IPS-20b (cell line): ENCODE measurements around the gene MEGF11.
A peak's percentile ranks its signal among the peaks of the same experiment; 100 is the strongest.
"Not testable (repeated sequence)": the region's sequence is repeated elsewhere in the genome, so short reads cannot be mapped to it uniquely, and the experiment has no call there.

ENCODE experiments used
- H3K27ac ChIP-seq: one replicate; pipeline ENCODE4 v1.5.1; 2013; ENCODE audit warnings: low read length
- H3K27me3 ChIP-seq: 2 replicates; pipeline ENCODE4 v1.6.1; 2013; ENCODE audit warnings: mild to moderate bottlenecking, low read length, inconsistent platforms; ENCODE audit not compliant: insufficient read depth
- H3K36me3 ChIP-seq: 2 replicates; pipeline ENCODE4 v1.6.1; 2013; ENCODE audit warnings: low read depth, mild to moderate bottlenecking, inconsistent platforms, low read length, moderate library complexity; ENCODE audit not compliant: insufficient read depth
- H3K4me1 ChIP-seq: 2 replicates; pipeline ENCODE4 v1.6.1; 2013; ENCODE audit warnings: mild to moderate bottlenecking, control low read depth, inconsistent platforms, low read length, moderate library complexity; ENCODE audit not compliant: insufficient read depth
- H3K4me3 ChIP-seq: 2 replicates; pipeline ENCODE4 v1.5.1; 2013; ENCODE audit warnings: mild to moderate bottlenecking, low read length, inconsistent platforms
- H3K9ac ChIP-seq: 2 replicates; pipeline ENCODE4 v1.6.1; 2013; ENCODE audit warnings: low read depth, mild to moderate bottlenecking, inconsistent platforms, low read length, moderate library complexity
- H3K9me3 ChIP-seq: 2 replicates; pipeline ENCODE4 v1.6.1; 2013; ENCODE audit warnings: mild to moderate bottlenecking, low read depth, low read length, inconsistent platforms; ENCODE audit not compliant: insufficient read depth

MEGF11 gene

DNA sequence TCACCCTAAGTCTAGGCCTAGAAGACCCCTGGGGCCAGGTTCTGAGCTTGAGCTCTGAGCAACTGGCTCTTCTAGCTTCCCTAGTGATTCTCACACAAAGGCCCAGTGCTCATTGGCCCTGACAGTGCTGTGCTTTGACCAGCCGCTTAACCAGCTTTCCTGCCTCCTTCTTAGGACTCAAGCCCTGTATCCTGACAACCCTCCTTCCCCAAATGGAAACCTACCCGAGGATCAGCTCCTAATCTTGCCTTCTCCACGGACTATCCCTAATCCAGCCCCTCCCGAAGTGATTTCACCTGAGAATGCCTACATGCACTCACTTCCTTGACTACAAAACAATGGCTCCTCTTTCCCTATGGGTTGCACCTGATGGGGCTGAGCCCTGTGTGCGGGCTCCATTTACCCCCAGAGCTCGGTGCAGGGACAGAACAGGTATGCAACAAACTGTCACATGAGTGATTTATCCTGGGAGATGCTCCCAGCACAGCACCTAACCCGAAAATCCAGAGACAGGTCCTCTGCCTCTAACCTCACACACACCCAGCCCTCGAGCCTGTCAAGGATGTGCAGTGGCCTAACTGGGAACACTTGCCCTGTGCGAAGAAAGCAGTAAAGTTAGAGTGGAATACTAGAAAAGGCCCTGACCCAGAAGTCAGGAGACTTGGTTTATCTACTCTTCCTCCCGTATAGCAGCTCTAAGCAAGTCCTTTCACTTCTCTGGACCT, 2.3 kb downstream of the MEGF11 start:
- peak overlapping the region; percentile 62 for H3K4me3 ChIP-seq
- no peak overlapping the region for H3K27ac ChIP-seq
- H3K9me3 ChIP-seq, result no peaks in the 10 kb centered on the region
- H3K9ac ChIP-seq, result no peak overlapping the region
- H3K36me3 ChIP-seq, result no peaks in the 10 kb centered on the region
- H3K27me3 ChIP-seq, result peaks cover 78% of the 10 kb centered on the region
- H3K4me1 ChIP-seq, result peaks cover 22% of the 10 kb centered on the region; the same call in 1 of the 2 replicates

DNA sequence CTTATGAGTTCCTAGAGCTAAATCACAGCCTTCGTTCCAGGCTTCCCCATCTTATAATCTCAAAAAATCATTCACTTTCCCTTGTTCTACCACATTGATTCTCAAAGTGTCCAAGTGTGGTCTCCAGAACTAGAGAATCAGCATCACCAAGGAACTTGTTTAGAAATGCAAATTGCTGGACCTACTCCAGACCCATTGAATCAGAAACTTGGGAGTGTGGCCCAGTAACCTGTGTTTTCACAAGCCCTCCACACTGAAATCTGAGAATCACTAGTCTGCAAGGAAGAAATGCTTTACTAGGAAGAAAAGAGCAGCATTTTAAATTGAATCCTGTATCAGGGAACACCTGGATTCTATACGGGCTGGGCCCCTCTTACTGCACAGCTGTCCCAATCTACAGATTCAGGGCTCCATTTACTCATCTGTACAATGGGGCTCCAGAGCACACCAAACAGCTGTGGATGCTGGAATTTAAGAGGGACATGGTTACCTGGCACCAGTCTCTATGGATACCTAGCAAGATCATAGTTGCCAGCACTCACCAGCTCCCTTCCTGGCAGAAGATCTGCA, 3.9 kb downstream of the MEGF11 start:
- Histone ChIP-seq H3K4me3 (no peak overlapping the region), H3K9ac (no peak overlapping the region), H3K27ac (no peak overlapping the region), H3K27me3 (peaks cover 63% of the 10 kb centered on the region), H3K36me3 (no peaks in the 10 kb centered on the region), H3K4me1 (peaks cover 22% of the 10 kb centered on the region; the same call in 1 of the 2 replicates), H3K9me3 (no peaks in the 10 kb centered on the region)

GRCh38 chr15:66246937-66247336, 6.6 kb downstream of the MEGF11 start:
- no peaks in the 10 kb centered on the region for H3K36me3 ChIP-seq
- H3K4me3 ChIP-seq, result no peak overlapping the region
- no peak overlapping the region for H3K27ac ChIP-seq
- H3K9ac ChIP-seq, result no peak overlapping the region
- H3K9me3 ChIP-seq, result no peaks in the 10 kb centered on the region
- peaks cover 39% of the 10 kb centered on the region for H3K27me3 ChIP-seq
- peaks cover 22% of the 10 kb centered on the region; the same call in 1 of the 2 replicates for H3K4me1 ChIP-seq

- not testable (repeated sequence) for H3K4me3 ChIP-seq
- peaks cover 28% of the 10 kb centered on the region for H3K27me3 ChIP-seq
Measured at GRCh38 chr15:66245832-66246231, 7.7 kb downstream of the MEGF11 start.

GRCh38 chr15:66241908-66242285, 11.7 kb downstream of the MEGF11 start:
- Histone ChIP-seq H3K4me1 (no peaks in the 10 kb centered on the region; the same call in 1 of the 2 replicates), H3K27me3 (no peaks in the 10 kb centered on the region), H3K9ac (no peak overlapping the region), H3K27ac (no peak overlapping the region), H3K9me3 (no peaks in the 10 kb centered on the region), H3K4me3 (no peak overlapping the region), H3K36me3 (no peaks in the 10 kb centered on the region)

More at GRCh38 chr15:66245832-66246231, 7.7 kb downstream of the MEGF11 start:
- H3K9me3 ChIP-seq, H3K36me3 ChIP-seq, H3K9ac ChIP-seq, H3K27ac ChIP-seq: not testable (repeated sequence)
- peaks cover 15% of the 10 kb centered on the region; the same call in 1 of the 2 replicates for H3K4me1 ChIP-seq

GRCh38 chr15:66241087-66241907, 12.3 kb downstream of the MEGF11 start:
- Histone ChIP-seq H3K4me3 (no peak overlapping the region), H3K36me3 (no peaks in the 10 kb centered on the region), H3K9me3 (no peaks in the 10 kb centered on the region), H3K4me1 (no peaks in the 10 kb centered on the region; the same call in 1 of the 2 replicates), H3K9ac (no peak overlapping the region), H3K27me3 (no peaks in the 10 kb centered on the region), H3K27ac (no peak overlapping the region)

GRCh38 chr15:66240240-66240794, 13.2 kb downstream of the MEGF11 start:
- no peaks in the 10 kb centered on the region for H3K9me3 ChIP-seq
- H3K4me1 ChIP-seq, result no peaks in the 10 kb centered on the region; the same call in 1 of the 2 replicates
- H3K36me3 ChIP-seq, result no peaks in the 10 kb centered on the region
- no peaks in the 10 kb centered on the region for H3K27me3 ChIP-seq
- H3K9ac ChIP-seq, result no peak overlapping the region
- no peak overlapping the region for H3K27ac ChIP-seq
- H3K4me3 ChIP-seq, result no peak overlapping the region

- H3K4me3 ChIP-seq, result no peak overlapping the region
- no peaks in the 10 kb centered on the region for H3K27me3 ChIP-seq
- no peak overlapping the region for H3K9ac ChIP-seq
- H3K27ac ChIP-seq, result no peak overlapping the region
- no peaks in the 10 kb centered on the region for H3K36me3 ChIP-seq
- H3K9me3 ChIP-seq, result no peaks in the 10 kb centered on the region
- no peaks in the 10 kb centered on the region; the same call in 1 of the 2 replicates for H3K4me1 ChIP-seq
Measured at GRCh38 chr15:66239514-66239913, 14.0 kb downstream of the MEGF11 start.

- no peak overlapping the region for H3K4me3 ChIP-seq
- no peaks in the 10 kb centered on the region for H3K9me3 ChIP-seq
- no peaks in the 10 kb centered on the region for H3K27me3 ChIP-seq
- H3K9ac ChIP-seq, result no peak overlapping the region
- H3K27ac ChIP-seq, result no peak overlapping the region
- no peaks in the 10 kb centered on the region for H3K36me3 ChIP-seq
- H3K4me1 ChIP-seq, result no peaks in the 10 kb centered on the region; the same call in 1 of the 2 replicates
Measured at GRCh38 chr15:66238318-66238717, 15.2 kb downstream of the MEGF11 start.

GRCh38 chr15:66237513-66238235, 15.9 kb downstream of the MEGF11 start:
- Histone ChIP-seq H3K9me3 (no peaks in the 10 kb centered on the region), H3K27ac (no peak overlapping the region), H3K36me3 (no peaks in the 10 kb centered on the region), H3K9ac (no peak overlapping the region), H3K4me3 (no peak overlapping the region), H3K27me3 (no peaks in the 10 kb centered on the region), H3K4me1 (no peaks in the 10 kb centered on the region; the same call in 1 of the 2 replicates)

- Histone ChIP-seq H3K4me1 (no peaks in the 10 kb centered on the region; the same call in 1 of the 2 replicates), H3K4me3 (no peak overlapping the region), H3K36me3 (no peaks in the 10 kb centered on the region), H3K27ac (no peak overlapping the region), H3K27me3 (no peaks in the 10 kb centered on the region), H3K9me3 (no peaks in the 10 kb centered on the region), H3K9ac (no peak overlapping the region)
Measured at GRCh38 chr15:66236806-66237375, 16.7 kb downstream of the MEGF11 start.
